ENCODE data around the gene PITPNC1. TPM values are rescaled to one million over a fixed set of nuclear protein-coding genes. Genes with fewer than 3 reads are reported as not detected.

Gene PITPNC1
- total and polyA plus RNA-seq, 2 of the 13 experiments (the other 11 are each of a cell fraction or from before 2014, with no cell fraction given): 4.1 to 5.7 TPM

DNA sequence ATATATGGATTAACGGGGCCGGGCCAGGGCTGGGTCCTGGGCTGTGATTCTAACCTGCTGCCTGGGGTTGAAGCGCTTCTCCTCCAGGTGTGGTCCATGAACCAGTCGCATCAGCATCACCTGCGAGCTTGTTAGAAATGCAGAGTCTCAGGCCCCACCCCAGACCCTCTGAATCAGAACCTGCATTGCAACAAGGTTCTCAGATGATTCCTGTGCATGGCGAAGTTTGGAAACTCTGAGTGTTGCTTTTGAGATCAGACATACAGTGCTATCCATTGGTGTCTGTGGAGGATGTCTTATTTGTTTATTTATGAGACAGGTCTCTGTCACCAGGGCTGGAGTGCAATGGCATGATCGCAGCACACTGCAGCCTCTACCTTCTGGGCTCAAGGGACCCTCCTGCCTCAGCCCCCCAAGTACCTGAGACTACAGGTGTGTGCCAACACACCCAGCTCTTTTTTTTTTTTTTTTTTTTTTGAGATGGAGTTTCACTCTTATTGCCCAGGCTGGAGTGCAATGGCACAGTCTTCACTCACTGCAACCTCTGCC lies 99.8 kb downstream of the PITPNC1 start:
- BruUV-seq (replicated peaks): no TSS peak
- DNase-seq (ENCODE audit: low spot score) (no peak), ATAC-seq (no peak), FAIRE-seq (no peak)
- ChIA-PET POLR2A (interaction anchor here (0.6 kb wide), 1 partner anchor 101 kb away, joined by 4 read pairs; no protein-coding TSS in a partner anchor), CTCF (ENCODE audit: low intra/inter-chr PET ratio, low total read pairs) (no interaction called here)
- in situ Hi-C loops (cut with HindIII; ENCODE audit: extremely low pct_ligation_motif_present, low pct_unique_long_range_greater_than_20kb): no loop called here
- Histone ChIP-seq H3K4me1 (ENCODE audit: insufficient read depth, low read length) (peaks cover 9% of the 10 kb centered on the region; the same call in 1 of the 2 replicates), H2AFZ (ENCODE audit: low read length) (no peak overlapping the region), H3K4me3 (replicated peaks in 1 of 3; ENCODE audit: insufficient read depth in 1 of 3, low read depth in 2 of 3, low read length in 3 of 3) (no peak overlapping the region), H3K27ac (ENCODE audit: extremely low read length, insufficient read depth, low read length) (no peak overlapping the region), H3K4me2 (ENCODE audit: low read depth, low read length) (no peak overlapping the region), H3K79me2 (ENCODE audit: insufficient read depth, low read length) (no peaks in the 10 kb centered on the region), H3K36me3 (replicated peaks in 1 of 2; ENCODE audit: control insufficient read depth in 1 of 2, insufficient read depth in 2 of 2, low read length in 2 of 2) (no peaks in the 10 kb centered on the region), H3K27me3 (ENCODE audit: control insufficient read depth in 1 of 2, insufficient read depth in 2 of 2, low read length in 2 of 2) (no peaks in the 10 kb centered on the region), H3K9me3 (ENCODE audit: low read length) (no peaks in the 10 kb centered on the region), H4K20me1 (ENCODE audit: insufficient read depth, low read length) (no peaks in the 10 kb centered on the region), H3K9ac (ENCODE audit: insufficient read depth, low read depth, low read length) (no peak overlapping the region)
- intact Hi-C loops (cut with micrococcal nuclease; ENCODE audit: unreplicated experiment): no loop called here
- WGBS (ENCODE audit: low lambda C conversion rate): 64% methylated on average over 4 of the region's 7 CpGs
- no peak for TF ChIP-seq CCDC6 (CRISPR knock-in tag; IDR thresholded peaks at IDR 0.05)
- no peak for TF ChIP-seq KMT2A (CRISPR knock-in tag; IDR thresholded peaks at IDR 0.05)
- TF ChIP-seq, protein P1, sequence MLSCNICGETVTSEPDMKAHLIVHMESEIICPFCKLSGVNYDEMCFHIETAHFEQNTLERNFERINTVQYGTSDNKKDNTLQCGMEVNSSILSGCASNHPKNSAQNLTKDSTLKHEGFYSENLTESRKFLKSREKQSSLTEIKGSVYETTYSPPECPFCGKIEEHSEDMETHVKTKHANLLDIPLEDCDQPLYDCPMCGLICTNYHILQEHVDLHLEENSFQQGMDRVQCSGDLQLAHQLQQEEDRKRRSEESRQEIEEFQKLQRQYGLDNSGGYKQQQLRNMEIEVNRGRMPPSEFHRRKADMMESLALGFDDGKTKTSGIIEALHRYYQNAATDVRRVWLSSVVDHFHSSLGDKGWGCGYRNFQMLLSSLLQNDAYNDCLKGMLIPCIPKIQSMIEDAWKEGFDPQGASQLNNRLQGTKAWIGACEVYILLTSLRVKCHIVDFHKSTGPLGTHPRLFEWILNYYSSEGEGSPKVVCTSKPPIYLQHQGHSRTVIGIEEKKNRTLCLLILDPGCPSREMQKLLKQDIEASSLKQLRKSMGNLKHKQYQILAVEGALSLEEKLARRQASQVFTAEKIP (CRISPR knock-in tag; IDR thresholded peaks at IDR 0.05; ENCODE audit: borderline replicate concordance): no peak
- no peak for TF ChIP-seq ZNF20 (CRISPR knock-in tag; IDR thresholded peaks at IDR 0.05)
- TF ChIP-seq, protein P2, sequence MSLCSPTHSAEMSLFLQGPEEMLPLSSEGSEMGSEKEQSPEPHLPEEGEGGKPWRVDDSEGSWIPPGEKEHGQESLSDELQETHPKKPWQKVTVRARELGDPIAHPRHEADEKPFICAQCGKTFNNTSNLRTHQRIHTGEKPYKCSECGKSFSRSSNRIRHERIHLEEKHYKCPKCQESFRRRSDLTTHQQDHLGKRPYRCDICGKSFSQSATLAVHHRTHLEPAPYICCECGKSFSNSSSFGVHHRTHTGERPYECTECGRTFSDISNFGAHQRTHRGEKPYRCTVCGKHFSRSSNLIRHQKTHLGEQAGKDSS (CRISPR knock-in tag; IDR thresholded peaks at IDR 0.05; ENCODE audit: borderline replicate concordance, low read depth): no peak
- no peak for TF ChIP-seq EP300 (IDR thresholded peaks at IDR 0.05; ENCODE audit: low read depth in 2 of 2, low read length in 2 of 2)
- no peak for TF ChIP-seq EP300 (CRISPR knock-in tag; IDR thresholded peaks at IDR 0.05; ENCODE audit: borderline replicate concordance)
- TF ChIP-seq, protein P3, sequence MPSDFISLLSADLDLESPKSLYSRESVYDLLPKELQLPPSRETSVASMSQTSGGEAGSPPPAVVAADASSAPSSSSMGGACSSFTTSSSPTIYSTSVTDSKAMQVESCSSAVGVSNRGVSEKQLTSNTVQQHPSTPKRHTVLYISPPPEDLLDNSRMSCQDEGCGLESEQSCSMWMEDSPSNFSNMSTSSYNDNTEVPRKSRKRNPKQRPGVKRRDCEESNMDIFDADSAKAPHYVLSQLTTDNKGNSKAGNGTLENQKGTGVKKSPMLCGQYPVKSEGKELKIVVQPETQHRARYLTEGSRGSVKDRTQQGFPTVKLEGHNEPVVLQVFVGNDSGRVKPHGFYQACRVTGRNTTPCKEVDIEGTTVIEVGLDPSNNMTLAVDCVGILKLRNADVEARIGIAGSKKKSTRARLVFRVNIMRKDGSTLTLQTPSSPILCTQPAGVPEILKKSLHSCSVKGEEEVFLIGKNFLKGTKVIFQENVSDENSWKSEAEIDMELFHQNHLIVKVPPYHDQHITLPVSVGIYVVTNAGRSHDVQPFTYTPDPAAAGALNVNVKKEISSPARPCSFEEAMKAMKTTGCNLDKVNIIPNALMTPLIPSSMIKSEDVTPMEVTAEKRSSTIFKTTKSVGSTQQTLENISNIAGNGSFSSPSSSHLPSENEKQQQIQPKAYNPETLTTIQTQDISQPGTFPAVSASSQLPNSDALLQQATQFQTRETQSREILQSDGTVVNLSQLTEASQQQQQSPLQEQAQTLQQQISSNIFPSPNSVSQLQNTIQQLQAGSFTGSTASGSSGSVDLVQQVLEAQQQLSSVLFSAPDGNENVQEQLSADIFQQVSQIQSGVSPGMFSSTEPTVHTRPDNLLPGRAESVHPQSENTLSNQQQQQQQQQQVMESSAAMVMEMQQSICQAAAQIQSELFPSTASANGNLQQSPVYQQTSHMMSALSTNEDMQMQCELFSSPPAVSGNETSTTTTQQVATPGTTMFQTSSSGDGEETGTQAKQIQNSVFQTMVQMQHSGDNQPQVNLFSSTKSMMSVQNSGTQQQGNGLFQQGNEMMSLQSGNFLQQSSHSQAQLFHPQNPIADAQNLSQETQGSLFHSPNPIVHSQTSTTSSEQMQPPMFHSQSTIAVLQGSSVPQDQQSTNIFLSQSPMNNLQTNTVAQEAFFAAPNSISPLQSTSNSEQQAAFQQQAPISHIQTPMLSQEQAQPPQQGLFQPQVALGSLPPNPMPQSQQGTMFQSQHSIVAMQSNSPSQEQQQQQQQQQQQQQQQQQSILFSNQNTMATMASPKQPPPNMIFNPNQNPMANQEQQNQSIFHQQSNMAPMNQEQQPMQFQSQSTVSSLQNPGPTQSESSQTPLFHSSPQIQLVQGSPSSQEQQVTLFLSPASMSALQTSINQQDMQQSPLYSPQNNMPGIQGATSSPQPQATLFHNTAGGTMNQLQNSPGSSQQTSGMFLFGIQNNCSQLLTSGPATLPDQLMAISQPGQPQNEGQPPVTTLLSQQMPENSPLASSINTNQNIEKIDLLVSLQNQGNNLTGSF (CRISPR knock-in tag; IDR thresholded peaks at IDR 0.05): no peak
- no peak for TF ChIP-seq SCMH1 (CRISPR knock-in tag; IDR thresholded peaks at IDR 0.05; ENCODE audit: borderline replicate concordance)
- TF ChIP-seq SAFB2 (CRISPR knock-in tag; IDR thresholded peaks at IDR 0.05; ENCODE audit: borderline replicate concordance, low read depth): no peak
- no peak for TF ChIP-seq FOXA1 (IDR thresholded peaks at IDR 0.05)
- no peak for TF ChIP-seq FOXA1 (CRISPR knock-in tag; IDR thresholded peaks at IDR 0.05)
- TF ChIP-seq MBNL3 (CRISPR knock-in tag; conservative IDR thresholded peaks at IDR 0.05): no peak
- TF ChIP-seq RARA (CRISPR knock-in tag; IDR thresholded peaks at IDR 0.05): no peak
- TF ChIP-seq ATRX (CRISPR knock-in tag; IDR thresholded peaks at IDR 0.05; ENCODE audit: borderline replicate concordance): no peak
- no peak for TF ChIP-seq NONO (IDR thresholded peaks at IDR 0.05)
- no peak for TF ChIP-seq NONO (CRISPR knock-in tag; conservative IDR thresholded peaks at IDR 0.05)
- no peak for TF ChIP-seq KDM2A (CRISPR knock-in tag; IDR thresholded peaks at IDR 0.05; ENCODE audit: borderline replicate concordance, low read depth)
- no peak for TF ChIP-seq ZNF30 (CRISPR knock-in tag; IDR thresholded peaks at IDR 0.05)
